IMR-90 (cell line): Measurements from ENCODE around the gene TRIAP1. TPM values are rescaled to one million over a fixed set of nuclear protein-coding genes. Genes with fewer than 3 reads are reported as not detected.

Source experiments
- ATAC-seq: fragments of 200-7000 bp; cut with Tn5 transposase; 2 replicates; pipeline ENCODE4 v1.9.1; 2020; ENCODE audit warnings: low read depth, mild to moderate bottlenecking, moderate library complexity
- BruUV-seq: library from RNA; stranded (reverse); fragments of 400-500 nt; replicated peaks from 2 replicates; lab custom pipeline; 2021; lab: Mats Ljungman, UMichigan
- CTCF ChIA-PET: fragments of 300-600 bp; formaldehyde crosslinking; extraction: SDS; loops from one replicate; lab custom pipeline; 2021; ENCODE audit warnings: antibody characterized with exemption; lab: Yijun Ruan, JAX
- POLR2A ChIA-PET: fragments of 300-600 bp; sonication (Branson Sonifier 250); formaldehyde crosslinking; loops from one replicate; lab custom pipeline; 2022; ENCODE audit warnings: antibody characterized with exemption; ENCODE audit not compliant: unreplicated experiment; lab: Charles Lee
- DNase-seq: peaks from one replicate; pipeline ENCODE4 v3.0.0; 2013
- H2AFZ ChIP-seq: replicated peaks from 2 replicates; pipeline ENCODE3; 2013; ENCODE audit warnings: low read length, mild to moderate bottlenecking; ENCODE audit not compliant: poor library complexity
- H2AK5ac ChIP-seq: 2 replicates; pipeline ENCODE4 v1.6.1; 2013; ENCODE audit warnings: low read depth, low read length, inconsistent platforms
- H2AK9ac ChIP-seq: replicated peaks from 2 replicates; pipeline ENCODE3; 2013; ENCODE audit warnings: mild to moderate bottlenecking, low read depth, low read length, moderate library complexity; ENCODE audit not compliant: poor library complexity
- H2BK120ac ChIP-seq: 2 replicates; pipeline ENCODE4 v1.6.1; 2013; ENCODE audit warnings: low read depth, low read length, inconsistent platforms
- H2BK15ac ChIP-seq: 3 replicates; pipeline ENCODE4 v1.6.1; 2013; ENCODE audit warnings: low read depth, low read length, inconsistent platforms
- H2BK20ac ChIP-seq: 2 replicates; pipeline ENCODE4 v1.6.1; 2013; ENCODE audit warnings: low read depth, mild to moderate bottlenecking, inconsistent platforms, low read length, moderate library complexity
- H2BK5ac ChIP-seq: 2 replicates; pipeline ENCODE4 v1.6.1; 2013; ENCODE audit warnings: mild to moderate bottlenecking, low read depth, low read length, inconsistent platforms; ENCODE audit not compliant: poor library complexity, severe bottlenecking
- H3K14ac ChIP-seq: replicated peaks from 2 replicates; pipeline ENCODE4 v1.6.1; 2013; ENCODE audit warnings: low read depth, low read length, inconsistent platforms
- H3K18ac ChIP-seq: 2 replicates; pipeline ENCODE4 v1.6.1; 2013; ENCODE audit warnings: low read depth, low read length, control low read depth
- H3K23ac ChIP-seq: 2 replicates; pipeline ENCODE4 v1.6.1; 2013; ENCODE audit warnings: low read depth, low read length, inconsistent platforms
- H3K27ac ChIP-seq: 2 replicates; pipeline ENCODE4 v1.5.1; 2013; ENCODE audit warnings: mild to moderate bottlenecking, control low read depth, low read length; ENCODE audit not compliant: insufficient read depth
- H3K27me3 ChIP-seq: 2 replicates; pipeline ENCODE4 v1.6.1; 2013; ENCODE audit warnings: low read length; ENCODE audit not compliant: control insufficient read depth, insufficient read depth
- H3K36me3 ChIP-seq: 2 replicates; pipeline ENCODE4 v1.6.1; 2013; ENCODE audit warnings: low read length, mixed read lengths; ENCODE audit not compliant: control insufficient read depth, insufficient read depth
- H3K4ac ChIP-seq: 2 replicates; pipeline ENCODE4 v1.6.1; 2013; ENCODE audit warnings: low read depth, low read length, inconsistent platforms
- H3K4me1 ChIP-seq: 2 replicates; pipeline ENCODE4 v1.6.1; 2013; ENCODE audit warnings: low read length, mixed read lengths; ENCODE audit not compliant: control insufficient read depth, insufficient read depth
- H3K4me2 ChIP-seq: 2 replicates; pipeline ENCODE4 v1.6.1; 2013; ENCODE audit warnings: low read depth, mild to moderate bottlenecking, control low read depth, low read length, moderate library complexity
- H3K4me3 ChIP-seq: 2 replicates; pipeline ENCODE4 v1.5.1; 2013; ENCODE audit warnings: low read depth, mild to moderate bottlenecking, control low read depth, low read length, moderate library complexity; ENCODE audit not compliant: insufficient read depth
- H3K56ac ChIP-seq: 2 replicates; pipeline ENCODE4 v1.6.1; 2013; ENCODE audit warnings: low read length, inconsistent platforms; ENCODE audit not compliant: insufficient read depth; ENCODE audit errors: extremely low read depth
- H3K79me1 ChIP-seq, 2 experiments: 2 replicates each; pipeline ENCODE4 v1.6.1; 2013; ENCODE audit warnings: low read length in 2 of 2, inconsistent platforms in 1 of 2, low read depth in 1 of 2
- H3K9ac ChIP-seq: 2 replicates; pipeline ENCODE4 v1.6.1; 2013; ENCODE audit warnings: low read depth, low read length, control low read depth
- H3K9me1 ChIP-seq: 2 replicates; pipeline ENCODE4 v1.6.1; 2013; ENCODE audit warnings: low read length, inconsistent platforms; ENCODE audit not compliant: insufficient read depth
- H3K9me3 ChIP-seq: 2 replicates; pipeline ENCODE4 v1.6.1; 2013; ENCODE audit warnings: low read length; ENCODE audit not compliant: control insufficient read depth, insufficient read depth
- H4K20me1 ChIP-seq: 2 replicates; pipeline ENCODE4 v1.6.1; 2013; ENCODE audit warnings: low read length, inconsistent platforms; ENCODE audit not compliant: insufficient read depth
- H4K5ac ChIP-seq: 2 replicates; pipeline ENCODE4 v1.6.1; 2013; ENCODE audit warnings: mild to moderate bottlenecking, low read depth, low read length, control low read depth
- H4K8ac ChIP-seq, 2 experiments: 2 replicates each; pipeline ENCODE4 v1.6.1; 2013; ENCODE audit warnings: low read depth in 2 of 2, low read length in 2 of 2, control low read depth in 1 of 2, inconsistent platforms in 1 of 2
- H4K91ac ChIP-seq: 2 replicates; pipeline ENCODE4 v1.6.1; 2013; ENCODE audit warnings: low read depth, low read length, inconsistent platforms; ENCODE audit not compliant: insufficient read depth
- CEBPB ChIP-seq: IDR thresholded peaks from 2 replicates; pipeline ENCODE4 v1.6.1; 2012; ENCODE audit warnings: low read depth, low read length, improper control_type of control experiment
- FOS ChIP-seq: fragments of 150-350 bp; IDR thresholded peaks from 2 replicates; pipeline ENCODE4 v1.6.1; 2016; ENCODE audit warnings: low read depth, low read length
- MAFK ChIP-seq: IDR thresholded peaks from 2 replicates; pipeline ENCODE4 v1.6.1; 2012; ENCODE audit warnings: low read depth, low read length, improper control_type of control experiment
- MXI1 ChIP-seq: IDR thresholded peaks from 2 replicates; pipeline ENCODE4 v1.6.1; 2012; ENCODE audit warnings: low read depth, mild to moderate bottlenecking, low read length, moderate library complexity, borderline replicate concordance
- RCOR1 ChIP-seq: IDR thresholded peaks from 2 replicates; pipeline ENCODE4 v1.6.1; 2012; ENCODE audit warnings: mild to moderate bottlenecking, low read length, improper control_type of control experiment; ENCODE audit not compliant: insufficient replicate concordance
- WGBS, 2 experiments: methylation state at CpG; one replicate each; pipeline versions ENCODE4 v1.1.5 to v1.1.7; 2013; ENCODE audit warnings: missing lambda C conversion rate in 2 of 2; ENCODE audit not compliant: insufficient read length in 1 of 2; ENCODE audit errors: extremely low coverage in 2 of 2; 5-methylcytosine and 5-hydroxymethylcytosine counted together
- dilution Hi-C: fragments of 300-500 bp; cut with HindIII; formaldehyde crosslinking; loops from one replicate; pipeline ENCODE4 v1.14.3; 2018; ENCODE audit warnings: low sequenced_read_pairs; ENCODE audit not compliant: unreplicated experiment
- in situ Hi-C: fragments of 300-500 bp; cut with MboI; formaldehyde crosslinking; loops from 3 replicates; pipeline ENCODE4 v1.14.3; 2019; ENCODE audit warnings: low sequenced_read_pairs, inconsistent platforms, mixed read lengths
- intact Hi-C: fragments of 100-400 bp; cut with micrococcal nuclease; formaldehyde crosslinking; loops from 2 replicates; pipeline ENCODE4 v1.10.0; 2022
- polyA plus RNA-seq, 3 experiments: library from polyadenylated mRNA; depleted of rRNA; stranded (reverse); fragments of >200 nt; gene quantifications; 2 replicates each; pipeline ENCODE4 v1.2.3, GENCODE V29; 2012; ENCODE audit warnings: low replicate concordance in 1 of 3
- total RNA-seq: library from RNA; depleted of rRNA; stranded (reverse); fragments of >200 nt; gene quantifications from 2 replicates; pipeline ENCODE4 v1.2.3, GENCODE V29; 2012
- TF ChIP-seq, protein P1 (sequence below): fragments of 150-350 bp; IDR thresholded peaks from 2 replicates; pipeline ENCODE4 v1.6.1; 2016; ENCODE audit warnings: low read depth, mild to moderate bottlenecking, low read length, moderate library complexity, borderline replicate concordance
- TF ChIP-seq, protein P2 (sequence below): fragments of 150-350 bp; IDR thresholded peaks from 2 replicates; pipeline ENCODE4 v1.6.1; 2017; ENCODE audit warnings: mild to moderate bottlenecking, antibody characterized with exemption, low read length, low read depth

Gene TRIAP1
- total and polyA plus RNA-seq, 2 of the 4 experiments (the other 2 are of a cell fraction), result 19.2 to 32.3 TPM

DNA sequence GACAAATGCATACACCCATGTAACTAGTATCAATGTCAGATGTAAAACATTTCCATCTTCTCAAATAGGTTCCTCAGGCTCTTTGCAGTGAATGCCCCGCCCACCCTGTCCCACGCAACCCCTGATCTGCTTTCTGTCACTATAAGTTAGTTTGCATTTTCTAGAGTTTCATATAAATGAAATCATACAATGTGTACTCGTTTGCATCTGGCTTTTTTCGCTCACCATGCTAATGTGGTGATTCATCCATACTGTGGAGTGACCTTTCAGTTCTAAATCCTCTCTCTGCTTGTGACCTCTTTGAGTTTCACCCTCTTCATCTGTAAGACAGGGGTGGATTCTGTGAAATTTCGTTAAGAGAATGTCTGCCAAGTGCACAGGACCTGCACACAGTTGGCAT, 46.7 kb downstream of the TRIAP1 start:
- CTCF ChIA-PET, result no interaction called here
- peak; percentile 89 for ATAC-seq
- Histone ChIP-seq H2BK15ac (no peak overlapping the region), H3K14ac (no peak overlapping the region), H4K20me1 (no peaks in the 10 kb centered on the region), H2BK120ac (no peak overlapping the region), H2AK9ac (peak overlapping the region; percentile 7), H3K4me2 (no peak overlapping the region), H3K4me3 (no peak overlapping the region), H3K9me1 (no peaks in the 10 kb centered on the region), H3K9ac (no peak overlapping the region), H4K5ac (no peak overlapping the region), H3K36me3 (no peaks in the 10 kb centered on the region), H3K56ac (no peak overlapping the region), H2AK5ac (no peak overlapping the region), H3K27me3 (peaks cover 32% of the 10 kb centered on the region), H3K4me1 (no peaks in the 10 kb centered on the region), H2BK5ac (no peak overlapping the region), H3K9me3 (peaks cover 6% of the 10 kb centered on the region; the same call in 1 of the 2 replicates), H2AFZ (no peak overlapping the region), H3K18ac (no peak overlapping the region), H2BK20ac (no peak overlapping the region), H3K79me1 (no peaks in the 10 kb centered on the region), H4K91ac (no peak overlapping the region), H4K8ac (no peak overlapping the region), H3K4ac (no peak overlapping the region), H3K23ac (no peak overlapping the region), H3K27ac (no peak overlapping the region)
- peak; percentile 75 for DNase-seq
- BruUV-seq, result no TSS peak
- dilution Hi-C loops (no loop called here), in situ Hi-C loops (no loop called here), intact Hi-C loops (no loop called here)
- no CpG with 5 or more reads among the region's 5 CpGs for WGBS, 2 experiments
- POLR2A ChIA-PET, result no interaction called here
- TF ChIP-seq, protein P1, sequence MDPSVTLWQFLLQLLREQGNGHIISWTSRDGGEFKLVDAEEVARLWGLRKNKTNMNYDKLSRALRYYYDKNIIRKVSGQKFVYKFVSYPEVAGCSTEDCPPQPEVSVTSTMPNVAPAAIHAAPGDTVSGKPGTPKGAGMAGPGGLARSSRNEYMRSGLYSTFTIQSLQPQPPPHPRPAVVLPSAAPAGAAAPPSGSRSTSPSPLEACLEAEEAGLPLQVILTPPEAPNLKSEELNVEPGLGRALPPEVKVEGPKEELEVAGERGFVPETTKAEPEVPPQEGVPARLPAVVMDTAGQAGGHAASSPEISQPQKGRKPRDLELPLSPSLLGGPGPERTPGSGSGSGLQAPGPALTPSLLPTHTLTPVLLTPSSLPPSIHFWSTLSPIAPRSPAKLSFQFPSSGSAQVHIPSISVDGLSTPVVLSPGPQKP, result no peak
- TF ChIP-seq RCOR1 (no peak), MXI1 (no peak), CEBPB (no peak), MAFK (no peak), FOS (no peak)
- TF ChIP-seq, protein P2, sequence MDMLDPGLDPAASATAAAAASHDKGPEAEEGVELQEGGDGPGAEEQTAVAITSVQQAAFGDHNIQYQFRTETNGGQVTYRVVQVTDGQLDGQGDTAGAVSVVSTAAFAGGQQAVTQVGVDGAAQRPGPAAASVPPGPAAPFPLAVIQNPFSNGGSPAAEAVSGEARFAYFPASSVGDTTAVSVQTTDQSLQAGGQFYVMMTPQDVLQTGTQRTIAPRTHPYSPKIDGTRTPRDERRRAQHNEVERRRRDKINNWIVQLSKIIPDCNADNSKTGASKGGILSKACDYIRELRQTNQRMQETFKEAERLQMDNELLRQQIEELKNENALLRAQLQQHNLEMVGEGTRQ, result no peak
